ENCODE data around the gene ADSS1. TPM values are rescaled to one million over a fixed set of nuclear protein-coding genes. Genes with fewer than 3 reads are reported as not detected.

The ADSS1 gene
- polyA plus RNA-seq, 1 donor (not counting 4 experiments of a cell fraction or from before 2014, with no cell fraction given): 1.7 TPM

DNA sequence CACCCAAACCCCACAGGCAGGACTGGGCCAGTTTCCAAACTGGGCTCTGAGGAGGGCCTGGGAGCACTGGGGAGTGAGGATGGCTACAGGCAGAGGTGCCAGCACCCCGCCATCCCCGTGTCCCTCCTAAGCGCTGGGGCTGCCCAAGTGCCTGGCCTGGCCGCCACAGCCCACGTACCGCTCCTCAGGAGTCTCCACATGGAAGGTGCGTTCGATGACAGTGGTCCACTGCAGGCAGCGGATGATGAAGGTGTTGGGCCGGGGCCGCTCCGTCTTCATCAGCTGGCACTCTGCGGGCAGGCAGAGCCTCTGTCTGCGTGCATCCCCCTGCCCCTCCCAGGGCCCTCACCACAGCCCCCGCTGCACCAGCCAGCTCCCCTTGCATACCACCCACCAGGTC, 52.5 kb downstream of the ADSS1 start:
- Histone ChIP-seq H4K20me1 (ENCODE audit: control insufficient read depth, extremely low read depth, insufficient read depth, low read length) (peaks cover 4% of the 10 kb centered on the region), H3K4me2 (ENCODE audit: control insufficient read depth, extremely low read depth, insufficient read depth, low read depth, low read length) (no peak overlapping the region), H3K4me1 (ENCODE audit: control insufficient read depth, extremely low read depth, insufficient read depth, low read length) (no peaks in the 10 kb centered on the region), H3K9me1 (ENCODE audit: control insufficient read depth, extremely low read depth, insufficient read depth, low read length) (no peaks in the 10 kb centered on the region), H3K27me3 (ENCODE audit: control insufficient read depth, extremely low read depth, insufficient read depth, low read length) (no peaks in the 10 kb centered on the region), H3K9me3 (ENCODE audit: control insufficient read depth, low read depth, low read length) (no peaks in the 10 kb centered on the region), H3K27ac (ENCODE audit: control insufficient read depth, insufficient read depth, low read length) (no peak overlapping the region), H3K79me2 (ENCODE audit: control insufficient read depth, insufficient read depth, low read length) (peaks cover 2% of the 10 kb centered on the region), H2AFZ (ENCODE audit: control insufficient read depth, low read length) (no peak overlapping the region), H3K36me3 (ENCODE audit: control insufficient read depth in 2 of 2, extremely low read depth in 1 of 2, insufficient read depth in 2 of 2, low read length in 2 of 2) (peaks cover 24 to 27% of the 10 kb centered on the region in 2 experiments), H3K9ac (ENCODE audit: control insufficient read depth, extremely low read depth, insufficient read depth, low read length) (no peak overlapping the region), H3K4me3 (ENCODE audit: control insufficient read depth in 2 of 3, extremely low read depth in 1 of 3, insufficient read depth in 2 of 3, low read depth in 1 of 3, low read length in 3 of 3) (no peak overlapping the region)
- FAIRE-seq (no peak), DNase-seq (ENCODE audit: low read depth, low spot score) (no peak)
- no peak for TF ChIP-seq EZH2 (IDR thresholded peaks at IDR 0.05; ENCODE audit: low read length)
- no peak for TF ChIP-seq CTCF (optimal IDR thresholded peaks at IDR 0.05 in 1 of 3, IDR thresholded peaks at IDR 0.05 in 1 of 3, conservative IDR thresholded peaks at IDR 0.05 in 1 of 3; ENCODE audit: extremely low read depth in 1 of 3, insufficient read depth in 2 of 3, low read length in 3 of 3)
- dilution Hi-C loops (cut with MboI; ENCODE audit: extremely low pct_ligation_motif_present, low sequenced_read_pairs): no loop called here

GRCh38 chr14:104776961-104777807, 53.2 kb downstream of the ADSS1 start:
- no peak overlapping the region for H3K4me3 ChIP-seq (ENCODE audit: control insufficient read depth in 2 of 3, extremely low read depth in 1 of 3, insufficient read depth in 2 of 3, low read depth in 1 of 3, low read length in 3 of 3)
- dilution Hi-C loops (cut with MboI; ENCODE audit: extremely low pct_ligation_motif_present, low sequenced_read_pairs): no loop called here
- DNase-seq (ENCODE audit: low read depth, low spot score) (no peak), FAIRE-seq (no peak)
- peaks cover 4% of the 10 kb centered on the region for H4K20me1 ChIP-seq (ENCODE audit: control insufficient read depth, extremely low read depth, insufficient read depth, low read length)
- H3K27me3 ChIP-seq (ENCODE audit: control insufficient read depth, extremely low read depth, insufficient read depth, low read length): no peaks in the 10 kb centered on the region
- TF ChIP-seq EZH2 (IDR thresholded peaks at IDR 0.05; ENCODE audit: low read length) (no peak), CTCF (optimal IDR thresholded peaks at IDR 0.05 in 1 of 3, IDR thresholded peaks at IDR 0.05 in 1 of 3, conservative IDR thresholded peaks at IDR 0.05 in 1 of 3; ENCODE audit: extremely low read depth in 1 of 3, insufficient read depth in 2 of 3, low read length in 3 of 3) (no peak)
- H3K9me3 ChIP-seq (ENCODE audit: control insufficient read depth, low read depth, low read length): no peaks in the 10 kb centered on the region
- peaks cover 2% of the 10 kb centered on the region for H3K79me2 ChIP-seq (ENCODE audit: control insufficient read depth, insufficient read depth, low read length)
- no peaks in the 10 kb centered on the region for H3K4me1 ChIP-seq (ENCODE audit: control insufficient read depth, extremely low read depth, insufficient read depth, low read length)
- no peak overlapping the region for H2AFZ ChIP-seq (ENCODE audit: control insufficient read depth, low read length)
- H3K36me3 ChIP-seq (ENCODE audit: control insufficient read depth in 2 of 2, extremely low read depth in 1 of 2, insufficient read depth in 2 of 2, low read length in 2 of 2): peaks cover 20 to 21% of the 10 kb centered on the region in 2 experiments
- no peak overlapping the region for H3K9ac ChIP-seq (ENCODE audit: control insufficient read depth, extremely low read depth, insufficient read depth, low read length)
- H3K9me1 ChIP-seq (ENCODE audit: control insufficient read depth, extremely low read depth, insufficient read depth, low read length): no peaks in the 10 kb centered on the region
- no peak overlapping the region for H3K4me2 ChIP-seq (ENCODE audit: control insufficient read depth, extremely low read depth, insufficient read depth, low read depth, low read length)
- no peak overlapping the region for H3K27ac ChIP-seq (ENCODE audit: control insufficient read depth, insufficient read depth, low read length)

Data from keratinocyte (primary cell).